Stimulated activated CD8-positive, alpha-beta memory T cell treated with anti-CD3 and anti-CD28 coated beads, Interleukin-7, amount 100 ng/mL, for 24 hours (primary cell): Measurements from ENCODE around the gene GGT6.

Source experiments
- DNase-seq: peaks from one replicate; pipeline ENCODE4 v3.0.0-alpha.2; 2020; ENCODE audit warnings: low read depth

GGT6 gene

GRCh38 chr17:4576161-4576558 is 15.8 kb upstream of the GGT6 start:
- DNase-seq: no peak

DNA sequence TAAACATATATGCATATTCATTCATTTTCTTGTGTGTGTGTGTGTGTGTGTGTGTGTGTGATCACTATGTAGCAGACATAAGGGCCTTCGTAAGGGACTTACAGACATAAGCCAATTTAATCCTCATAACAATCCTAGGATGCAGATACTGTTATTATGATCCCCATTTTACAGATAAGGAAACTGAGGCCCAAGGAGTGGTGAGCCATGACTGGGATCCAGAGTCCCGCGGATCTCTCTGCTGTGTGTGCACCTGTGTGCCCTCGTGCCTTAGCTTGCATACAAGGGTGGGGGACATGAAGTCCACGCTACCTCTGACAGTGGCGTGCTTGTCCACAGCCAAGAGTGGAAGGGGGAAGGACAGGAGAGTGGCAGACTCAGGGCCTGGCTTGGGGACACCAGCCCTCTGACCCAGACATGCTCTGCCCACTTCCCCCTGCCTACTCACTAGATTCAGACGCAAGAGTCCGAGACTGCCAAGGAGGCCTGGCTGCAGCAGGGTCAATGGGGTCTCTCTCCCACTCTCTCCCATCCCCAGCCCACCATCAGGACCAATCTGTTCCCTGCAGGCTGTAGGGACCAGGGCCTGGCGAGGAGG is 14.2 kb upstream of the GGT6 start:
- no peak for DNase-seq

- peak; percentile 40 for DNase-seq
Observed at GRCh38 chr17:4573669-4574068, 13.3 kb upstream of the GGT6 start.

- no peak for DNase-seq
Observed at GRCh38 chr17:4573115-4573514, 12.7 kb upstream of the GGT6 start.

GRCh38 chr17:4572131-4572530 is 11.8 kb upstream of the GGT6 start:
- no peak for DNase-seq

DNA sequence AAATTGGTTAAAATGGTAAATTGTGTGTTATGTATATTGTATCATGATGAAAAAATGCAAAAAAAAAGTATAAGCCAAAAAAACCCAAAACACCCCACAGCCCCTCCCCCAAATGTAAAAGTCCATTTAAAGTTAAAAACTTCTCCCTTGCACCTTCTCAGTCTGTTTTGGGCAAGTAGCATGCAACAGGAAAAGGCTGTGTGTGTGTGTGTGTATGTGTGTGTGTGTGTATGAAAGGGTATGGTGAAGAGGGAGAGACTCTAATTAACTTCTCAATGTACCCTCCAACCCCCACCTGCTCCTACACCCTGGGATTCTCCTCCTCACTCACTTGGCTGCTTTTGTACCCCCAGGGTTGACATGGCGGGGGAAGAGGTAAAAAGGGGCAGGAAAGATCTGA is 9.2 kb upstream of the GGT6 start:
- no peak for DNase-seq

GRCh38 chr17:4566785-4567184 is 6.4 kb upstream of the GGT6 start:
- DNase-seq: no peak

- DNase-seq: no peak
Observed at GRCh38 chr17:4565209-4566141, 5.1 kb upstream of the GGT6 start.

- DNase-seq: no peak
Observed at GRCh38 chr17:4562015-4562969, 1.9 kb upstream of the GGT6 start.

DNA sequence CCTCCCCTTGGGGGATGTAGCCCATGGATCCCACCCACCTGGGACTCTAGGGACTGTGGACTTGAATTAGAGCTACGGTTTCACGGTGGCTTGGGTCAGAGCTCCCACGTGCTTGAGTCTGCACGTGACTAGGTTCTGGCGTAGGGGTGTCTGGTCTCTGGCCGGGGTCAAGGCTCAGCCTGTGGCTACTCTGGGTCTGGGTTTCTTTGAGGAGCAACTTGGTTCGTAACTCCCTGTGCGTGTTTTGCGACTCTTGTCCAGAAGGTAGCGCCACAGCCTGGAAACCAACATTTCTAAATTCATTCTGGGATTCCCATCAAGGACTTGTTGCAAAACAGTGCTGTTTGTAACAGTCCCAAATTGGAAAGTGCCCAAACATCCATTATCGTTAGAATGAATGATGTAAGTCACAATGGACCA is 470 bp upstream of the GGT6 start:
- DNase-seq: no peak

DNA sequence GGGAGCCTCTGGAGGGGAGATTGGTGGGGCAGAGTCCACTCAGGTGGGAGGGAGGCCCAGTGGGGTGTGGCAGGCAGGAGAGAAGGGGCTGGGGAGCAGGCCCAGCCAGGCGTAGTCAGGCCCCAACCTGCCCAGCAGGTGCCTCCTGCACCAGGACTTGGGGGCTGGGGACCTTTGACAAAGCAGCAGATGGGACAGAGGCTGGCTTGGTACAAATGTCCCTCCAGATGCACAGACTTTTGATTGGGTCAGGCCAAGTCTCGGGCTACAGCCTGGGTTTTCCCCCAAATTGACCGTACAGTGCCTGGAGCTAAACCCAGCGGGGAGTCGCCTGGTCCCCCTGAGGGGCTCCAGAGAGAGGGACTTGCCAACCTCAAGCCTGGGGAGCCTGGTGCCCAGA is 411 bp downstream of the GGT6 start:
- DNase-seq: no peak

GRCh38 chr17:4559139-4559791 is 1.1 kb downstream of the GGT6 start:
- no peak for DNase-seq

GRCh38 chr17:4558347-4558971 is 1.9 kb downstream of the GGT6 start:
- DNase-seq: no peak

DNA sequence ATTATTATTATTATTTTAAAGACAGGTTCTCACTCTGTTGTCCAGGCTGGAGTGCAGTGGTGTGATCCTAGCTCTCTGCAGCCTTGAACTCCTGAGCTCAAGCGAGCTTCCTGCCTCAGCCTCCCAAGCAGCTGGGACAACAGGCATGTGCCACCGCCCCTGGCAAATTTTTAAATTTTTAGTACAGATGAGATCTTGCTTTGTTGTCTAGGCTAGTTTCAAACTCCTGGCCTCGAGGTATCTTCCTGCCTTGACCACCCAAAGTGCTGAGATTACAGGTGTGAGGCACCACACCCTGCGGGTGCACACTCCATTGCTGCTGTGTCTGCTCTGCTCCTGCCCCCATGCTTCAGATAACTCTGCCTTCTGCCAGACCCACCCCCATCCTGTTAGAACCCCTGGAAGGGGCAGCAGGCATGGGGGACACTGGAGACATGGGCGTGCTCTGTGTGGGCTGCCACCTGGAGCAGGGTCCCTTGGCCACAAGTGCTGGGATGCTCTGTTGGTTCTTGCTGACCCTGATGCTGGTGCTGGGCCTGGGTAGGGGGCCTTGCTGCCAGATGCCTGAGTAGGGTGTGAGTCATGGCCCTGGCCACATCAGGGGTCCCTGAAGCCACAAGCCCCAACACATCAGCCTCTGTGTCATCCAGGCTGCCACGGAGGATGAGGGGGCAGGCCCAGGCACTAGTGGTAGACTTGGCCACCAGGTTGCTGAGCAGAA is 2.6 kb downstream of the GGT6 start:
- no peak for DNase-seq

GRCh38 chr17:4556996-4557395 is 3.4 kb downstream of the GGT6 start:
- no peak for DNase-seq

- no peak for DNase-seq
Observed at GRCh38 chr17:4555873-4556759, 4.3 kb downstream of the GGT6 start.

DNA sequence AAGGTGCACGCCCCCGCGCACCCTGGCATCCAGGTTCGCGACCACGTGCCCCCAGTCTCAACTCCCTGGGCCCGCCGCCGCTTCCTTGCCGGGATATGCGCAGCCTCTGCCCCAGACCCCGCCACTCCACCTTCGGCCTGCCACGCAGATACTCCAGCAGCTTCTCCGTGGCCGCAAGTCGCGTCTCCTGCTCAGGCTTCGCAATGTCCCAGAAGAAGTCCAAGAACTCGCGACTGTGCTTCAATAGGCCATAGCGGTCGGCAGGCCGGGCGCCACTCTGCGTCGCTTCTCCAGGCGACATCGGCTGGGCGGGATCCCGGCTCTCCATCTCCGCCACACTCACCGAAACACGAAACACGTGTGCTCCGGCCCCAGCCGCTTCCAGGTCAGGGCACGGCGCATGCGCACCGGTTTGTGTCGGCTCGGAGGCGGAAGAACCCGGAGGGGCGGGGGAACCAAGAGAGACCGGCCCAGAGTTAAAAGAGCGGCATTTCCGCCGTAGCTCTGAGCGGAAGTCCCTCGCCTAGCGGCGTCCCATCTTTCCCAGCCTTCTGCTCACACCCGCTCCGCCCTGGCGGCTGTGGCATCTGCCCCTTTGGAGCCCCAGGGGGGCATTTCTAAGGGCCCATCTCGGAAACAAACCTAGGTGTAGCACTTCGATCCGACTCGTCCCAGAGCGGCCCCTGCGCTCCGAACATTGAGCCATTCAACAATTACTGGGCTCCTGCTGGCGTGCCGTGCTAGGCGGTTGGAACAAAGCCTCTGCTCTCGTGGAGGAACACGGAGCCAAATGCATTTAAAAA is 5.2 kb downstream of the GGT6 start, which contains the start of gene MYBBP1A:
MYBBP1A (minus strand) TSS at position 388 of the 803 bp plus-strand sequence; CDS start at position 328, 60 bp downstream.
- peak; percentile 94 for DNase-seq

DNA sequence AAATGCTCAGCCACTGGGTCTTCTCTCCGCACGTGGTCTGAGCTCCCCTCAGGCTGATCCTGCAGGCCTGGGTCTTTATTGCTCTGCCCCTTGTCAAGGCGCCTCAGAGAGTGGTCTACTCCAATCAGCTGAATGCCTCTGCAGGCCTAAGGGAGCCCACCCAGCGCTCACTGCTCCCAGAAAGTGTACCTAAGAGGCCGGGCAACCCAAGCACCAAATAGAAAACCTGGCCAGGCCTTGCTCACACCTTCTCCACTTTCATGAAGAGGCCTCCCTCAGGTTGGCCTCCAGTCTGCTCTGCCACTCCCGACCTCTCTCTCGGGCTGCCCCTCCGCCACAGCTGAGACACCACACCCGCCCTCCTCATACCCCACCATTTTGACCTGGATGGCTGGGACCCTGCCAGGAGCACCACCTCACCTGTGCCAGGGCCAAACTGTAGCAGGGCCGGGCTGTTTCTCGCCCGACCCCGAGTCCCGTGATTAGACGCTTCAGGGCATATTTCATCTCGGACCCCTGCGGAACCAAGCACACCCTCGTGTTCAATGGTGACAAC is 5.9 kb downstream of the GGT6 start:
- DNase-seq: no peak
